K562 (cell line): ENCODE data around the gene MAN2A1. TPM values are rescaled to one million over a fixed set of nuclear protein-coding genes. Genes with fewer than 3 reads are reported as not detected.

Source experiments
- ATAC-seq: fragments of 200-7000 bp; cut with Tn5 transposase; 3 replicates; pipeline ENCODE4 v1.9.1; 2020; ENCODE audit warnings: moderate library complexity
- BruUV-seq: library from RNA; stranded (reverse); fragments of 400-500 nt; replicated peaks from 2 replicates; lab custom pipeline; 2021; lab: Mats Ljungman, UMichigan
- CTCF ChIA-PET: fragments of 300-600 bp; formaldehyde crosslinking; extraction: SDS; loops from one replicate; lab custom pipeline; 2021; ENCODE audit warnings: low intra/inter-chr PET ratio; lab: Yijun Ruan, JAX
- POLR2A ChIA-PET: fragments of 300-600, 350-650 bp; sonication (Branson Sonifier 250); formaldehyde crosslinking; extraction: SDS; loops from one replicate; lab custom pipeline; 2021; ENCODE audit warnings: antibody characterized with exemption, inconsistent platforms; lab: Yijun Ruan, JAX
- DNase-seq, 4 experiments: peaks; one replicate each; pipeline versions ENCODE4 v3.0.0 to v3.0.0-alpha.2; 2011 to 2018; ENCODE audit warnings: low spot score in 3 of 4, mixed read lengths in 3 of 4; ENCODE audit errors: extremely low read depth in 1 of 4
- FAIRE-seq: peaks from 2 replicates; lab custom pipeline; 2011; peaks lifted over from hg19 to GRCh38; lab: Jason Lieb, UNC
- H2AFZ ChIP-seq: 2 replicates; pipeline ENCODE4 v1.6.0; 2011; ENCODE audit warnings: low read depth, low read length, control low read depth, inconsistent platforms
- H3K27ac ChIP-seq: fragments of 200-600 bp; 3 replicates; pipeline ENCODE4 v1.8.0; 2011; ENCODE audit warnings: low read depth, mild to moderate bottlenecking, control low read depth, inconsistent platforms, low read length, moderate library complexity, mixed read lengths; ENCODE audit errors: extremely low read depth
- H3K27me3 ChIP-seq, 2 experiments: fragments of 300-600 bp in 1 of 2; 2 replicates in 1 of 2; 3 replicates in 1 of 2; pipeline versions ENCODE4 v1.6.0 to v1.8.0; 2011; ENCODE audit warnings: inconsistent platforms in 2 of 2, low read length in 2 of 2, mild to moderate bottlenecking in 1 of 2, mixed read lengths in 1 of 2, moderate library complexity in 1 of 2; ENCODE audit not compliant: control insufficient read depth in 2 of 2, insufficient read depth in 2 of 2
- H3K36me3 ChIP-seq: fragments of 300-600 bp; 3 replicates; pipeline ENCODE4 v1.8.0; 2011; ENCODE audit warnings: mild to moderate bottlenecking, low read length, inconsistent platforms; ENCODE audit not compliant: control insufficient read depth, insufficient read depth
- H3K4me1 ChIP-seq, 2 experiments: fragments of 200-600 bp in 1 of 2; replicated peaks in 1 of 2; 2 replicates in 1 of 2; 3 replicates in 1 of 2; pipeline versions ENCODE4 v1.5.1 to v1.8.0; 2011; ENCODE audit warnings: inconsistent platforms in 2 of 2, low read length in 2 of 2, mild to moderate bottlenecking in 1 of 2, mixed read lengths in 1 of 2, moderate library complexity in 1 of 2; ENCODE audit not compliant: control insufficient read depth in 2 of 2, insufficient read depth in 2 of 2
- H3K4me2 ChIP-seq: 2 replicates; pipeline ENCODE4 v1.6.1; 2011; ENCODE audit warnings: low read length, control low read depth, inconsistent platforms, mixed read lengths; ENCODE audit not compliant: insufficient read depth
- H3K4me3 ChIP-seq: fragments of 200-600 bp; sonication (generic), shearing (Covaris generic); 2 replicates; pipeline ENCODE4 v1.5.1; 2016; ENCODE audit warnings: control low read depth, inconsistent platforms
- H3K79me2 ChIP-seq: fragments of 200-600 bp; 3 replicates; pipeline ENCODE4 v1.8.0; 2011; ENCODE audit warnings: low read length, inconsistent platforms; ENCODE audit not compliant: control insufficient read depth, insufficient read depth
- H3K9ac ChIP-seq, 2 experiments: 2 replicates each; pipeline versions ENCODE4 v1.6.0 to v1.6.1; 2011; ENCODE audit warnings: low read depth in 2 of 2, low read length in 2 of 2, control low read depth in 1 of 2, inconsistent platforms in 1 of 2, mild to moderate bottlenecking in 1 of 2, mixed read lengths in 1 of 2; ENCODE audit not compliant: insufficient read depth in 1 of 2
- H3K9me1 ChIP-seq: one replicate; pipeline ENCODE4 v1.6.0; 2011; ENCODE audit warnings: inconsistent platforms, mild to moderate bottlenecking, low read length, moderate library complexity; ENCODE audit not compliant: control insufficient read depth, insufficient read depth
- H3K9me3 ChIP-seq: replicated peaks from 2 replicates; pipeline ENCODE4 v1.5.1; 2011; ENCODE audit warnings: low read depth, low read length, inconsistent platforms; ENCODE audit not compliant: control insufficient read depth, insufficient read depth
- H4K20me1 ChIP-seq: replicated peaks from 2 replicates; pipeline ENCODE4 v1.6.1; 2011; ENCODE audit warnings: low read length, inconsistent platforms, mixed read lengths; ENCODE audit not compliant: control insufficient read depth, insufficient read depth
- ATF6 ChIP-seq: sonication (generic); formaldehyde crosslinking; IDR thresholded peaks from 2 replicates; pipeline ENCODE4 v1.4.0; 2020; ENCODE audit warnings: mild to moderate bottlenecking, missing genetic modification reagents
- SMC3 ChIP-seq: conservative IDR thresholded peaks from 2 replicates; pipeline ENCODE4 v1.6.1; 2011; ENCODE audit warnings: low read depth, low read length, improper control_type of control experiment; ENCODE audit not compliant: insufficient read depth
- SRSF1 ChIP-seq: fragments of 200-400 bp; formaldehyde crosslinking; IDR thresholded peaks from 2 replicates; pipeline ENCODE4 v1.6.1; 2017; ENCODE audit warnings: mild to moderate bottlenecking, low read depth, low read length, moderate library complexity
- TAF1 ChIP-seq: IDR thresholded peaks from 2 replicates; pipeline ENCODE4 v1.6.1; 2011; ENCODE audit warnings: mild to moderate bottlenecking, low read length, moderate library complexity; ENCODE audit not compliant: insufficient read depth, control insufficient read depth, severe bottlenecking; ENCODE audit errors: extremely low read depth
- TRIM28 ChIP-seq: fragments of 450-650 bp; IDR thresholded peaks from 2 replicates; pipeline ENCODE4 v1.6.1; 2017
- WGBS: fragments of 100-300 bp; shearing (Covaris generic); methylation state at CpG from one replicate; pipeline ENCODE4 v1.1.6; 2016; ENCODE audit warnings: low coverage, mixed read lengths; ENCODE audit not compliant: insufficient coverage; ENCODE audit errors: missing lambda C conversion rate; 5-methylcytosine and 5-hydroxymethylcytosine counted together
- in situ Hi-C: fragments of 300-500 bp; cut with MboI; formaldehyde crosslinking; loops from 4 replicates; pipeline ENCODE4 v1.15.0; 2018; ENCODE audit warnings: inconsistent platforms, mixed read lengths
- intact Hi-C: fragments of 100-400 bp; cut with micrococcal nuclease; formaldehyde crosslinking; loops from 2 replicates; pipeline ENCODE4 v1.14.2; 2022
- polyA plus RNA-seq, 8 experiments: library from polyadenylated mRNA; depleted of rRNA in 4 of 8; stranded (reverse) in 5 of 8; unstranded in 3 of 8; fragments of >200 nt; fragmentation: Nextera tagmentation in 2 of 8; fragmentation: Illumina TruSeq in 1 of 8; extraction: Ambion mirVana in 2 of 8; extraction: Trizol in 1 of 8; gene quantifications; 2 replicates each; pipeline versions ENCODE4 v1.2.1 to v1.2.3, GENCODE V29; 2011 to 2014; ENCODE audit warnings: inconsistent platforms in 1 of 8, missing spikeins in 1 of 8
- total RNA-seq, 7 experiments: library from RNA; depleted of rRNA in 6 of 7; stranded (reverse); fragments of >200 nt in 6 of 7; fragmentation: Illumina TruSeq in 2 of 7; extraction: Trizol in 2 of 7; gene quantifications; 2 replicates each; pipeline versions ENCODE4 v1.2.1 to v1.2.3, GENCODE V29; 2011 to 2021; ENCODE audit warnings: low replicate concordance in 1 of 7
- TF ChIP-seq, protein P1 (sequence below): fragments of 250-450 bp; sonication (Bioruptor Pico); IDR thresholded peaks from 2 replicates; pipeline ENCODE4 v1.4.0; 2020; ENCODE audit warnings: mild to moderate bottlenecking, moderate library complexity, borderline replicate concordance
- TF ChIP-seq, protein P2 (sequence below): sonication (generic); formaldehyde crosslinking; IDR thresholded peaks from 2 replicates; pipeline ENCODE4 v1.8.0; 2023; ENCODE audit warnings: missing genetic modification reagents, mild to moderate bottlenecking, borderline replicate concordance
- TF ChIP-seq, protein P3 (sequence below): sonication (generic); formaldehyde crosslinking; IDR thresholded peaks from 2 replicates; pipeline ENCODE4 v1.8.0; 2022; ENCODE audit warnings: missing genetic modification reagents, mild to moderate bottlenecking, borderline replicate concordance

Gene MAN2A1
- total and polyA plus RNA-seq, 9 of the 15 experiments (the other 6 are each of a cell fraction or from before 2014, with no cell fraction given): 5.2 to 32.0 (median 19.8) TPM

GRCh38 chr5:109740966-109741365, 51.2 kb downstream of the MAN2A1 start:
- ATAC-seq: no peak
- in situ Hi-C loops: no loop called here
- no TSS peak for BruUV-seq
- no peak for TF ChIP-seq SRSF1
- TF ChIP-seq ATF6 (CRISPR knock-in tag): no peak
- no peak for TF ChIP-seq SMC3
- TF ChIP-seq, protein P1, sequence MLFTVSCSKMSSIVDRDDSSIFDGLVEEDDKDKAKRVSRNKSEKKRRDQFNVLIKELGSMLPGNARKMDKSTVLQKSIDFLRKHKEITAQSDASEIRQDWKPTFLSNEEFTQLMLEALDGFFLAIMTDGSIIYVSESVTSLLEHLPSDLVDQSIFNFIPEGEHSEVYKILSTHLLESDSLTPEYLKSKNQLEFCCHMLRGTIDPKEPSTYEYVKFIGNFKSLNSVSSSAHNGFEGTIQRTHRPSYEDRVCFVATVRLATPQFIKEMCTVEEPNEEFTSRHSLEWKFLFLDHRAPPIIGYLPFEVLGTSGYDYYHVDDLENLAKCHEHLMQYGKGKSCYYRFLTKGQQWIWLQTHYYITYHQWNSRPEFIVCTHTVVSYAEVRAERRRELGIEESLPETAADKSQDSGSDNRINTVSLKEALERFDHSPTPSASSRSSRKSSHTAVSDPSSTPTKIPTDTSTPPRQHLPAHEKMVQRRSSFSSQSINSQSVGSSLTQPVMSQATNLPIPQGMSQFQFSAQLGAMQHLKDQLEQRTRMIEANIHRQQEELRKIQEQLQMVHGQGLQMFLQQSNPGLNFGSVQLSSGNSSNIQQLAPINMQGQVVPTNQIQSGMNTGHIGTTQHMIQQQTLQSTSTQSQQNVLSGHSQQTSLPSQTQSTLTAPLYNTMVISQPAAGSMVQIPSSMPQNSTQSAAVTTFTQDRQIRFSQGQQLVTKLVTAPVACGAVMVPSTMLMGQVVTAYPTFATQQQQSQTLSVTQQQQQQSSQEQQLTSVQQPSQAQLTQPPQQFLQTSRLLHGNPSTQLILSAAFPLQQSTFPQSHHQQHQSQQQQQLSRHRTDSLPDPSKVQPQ (CRISPR knock-in tag): no peak
- TF ChIP-seq TRIM28: no peak
- TF ChIP-seq, protein P2, sequence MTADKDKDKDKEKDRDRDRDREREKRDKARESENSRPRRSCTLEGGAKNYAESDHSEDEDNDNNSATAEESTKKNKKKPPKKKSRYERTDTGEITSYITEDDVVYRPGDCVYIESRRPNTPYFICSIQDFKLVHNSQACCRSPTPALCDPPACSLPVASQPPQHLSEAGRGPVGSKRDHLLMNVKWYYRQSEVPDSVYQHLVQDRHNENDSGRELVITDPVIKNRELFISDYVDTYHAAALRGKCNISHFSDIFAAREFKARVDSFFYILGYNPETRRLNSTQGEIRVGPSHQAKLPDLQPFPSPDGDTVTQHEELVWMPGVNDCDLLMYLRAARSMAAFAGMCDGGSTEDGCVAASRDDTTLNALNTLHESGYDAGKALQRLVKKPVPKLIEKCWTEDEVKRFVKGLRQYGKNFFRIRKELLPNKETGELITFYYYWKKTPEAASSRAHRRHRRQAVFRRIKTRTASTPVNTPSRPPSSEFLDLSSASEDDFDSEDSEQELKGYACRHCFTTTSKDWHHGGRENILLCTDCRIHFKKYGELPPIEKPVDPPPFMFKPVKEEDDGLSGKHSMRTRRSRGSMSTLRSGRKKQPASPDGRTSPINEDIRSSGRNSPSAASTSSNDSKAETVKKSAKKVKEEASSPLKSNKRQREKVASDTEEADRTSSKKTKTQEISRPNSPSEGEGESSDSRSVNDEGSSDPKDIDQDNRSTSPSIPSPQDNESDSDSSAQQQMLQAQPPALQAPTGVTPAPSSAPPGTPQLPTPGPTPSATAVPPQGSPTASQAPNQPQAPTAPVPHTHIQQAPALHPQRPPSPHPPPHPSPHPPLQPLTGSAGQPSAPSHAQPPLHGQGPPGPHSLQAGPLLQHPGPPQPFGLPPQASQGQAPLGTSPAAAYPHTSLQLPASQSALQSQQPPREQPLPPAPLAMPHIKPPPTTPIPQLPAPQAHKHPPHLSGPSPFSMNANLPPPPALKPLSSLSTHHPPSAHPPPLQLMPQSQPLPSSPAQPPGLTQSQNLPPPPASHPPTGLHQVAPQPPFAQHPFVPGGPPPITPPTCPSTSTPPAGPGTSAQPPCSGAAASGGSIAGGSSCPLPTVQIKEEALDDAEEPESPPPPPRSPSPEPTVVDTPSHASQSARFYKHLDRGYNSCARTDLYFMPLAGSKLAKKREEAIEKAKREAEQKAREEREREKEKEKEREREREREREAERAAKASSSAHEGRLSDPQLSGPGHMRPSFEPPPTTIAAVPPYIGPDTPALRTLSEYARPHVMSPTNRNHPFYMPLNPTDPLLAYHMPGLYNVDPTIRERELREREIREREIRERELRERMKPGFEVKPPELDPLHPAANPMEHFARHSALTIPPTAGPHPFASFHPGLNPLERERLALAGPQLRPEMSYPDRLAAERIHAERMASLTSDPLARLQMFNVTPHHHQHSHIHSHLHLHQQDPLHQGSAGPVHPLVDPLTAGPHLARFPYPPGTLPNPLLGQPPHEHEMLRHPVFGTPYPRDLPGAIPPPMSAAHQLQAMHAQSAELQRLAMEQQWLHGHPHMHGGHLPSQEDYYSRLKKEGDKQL (CRISPR knock-in tag): no peak
- no peak for TF ChIP-seq TAF1
- TF ChIP-seq, protein P3, sequence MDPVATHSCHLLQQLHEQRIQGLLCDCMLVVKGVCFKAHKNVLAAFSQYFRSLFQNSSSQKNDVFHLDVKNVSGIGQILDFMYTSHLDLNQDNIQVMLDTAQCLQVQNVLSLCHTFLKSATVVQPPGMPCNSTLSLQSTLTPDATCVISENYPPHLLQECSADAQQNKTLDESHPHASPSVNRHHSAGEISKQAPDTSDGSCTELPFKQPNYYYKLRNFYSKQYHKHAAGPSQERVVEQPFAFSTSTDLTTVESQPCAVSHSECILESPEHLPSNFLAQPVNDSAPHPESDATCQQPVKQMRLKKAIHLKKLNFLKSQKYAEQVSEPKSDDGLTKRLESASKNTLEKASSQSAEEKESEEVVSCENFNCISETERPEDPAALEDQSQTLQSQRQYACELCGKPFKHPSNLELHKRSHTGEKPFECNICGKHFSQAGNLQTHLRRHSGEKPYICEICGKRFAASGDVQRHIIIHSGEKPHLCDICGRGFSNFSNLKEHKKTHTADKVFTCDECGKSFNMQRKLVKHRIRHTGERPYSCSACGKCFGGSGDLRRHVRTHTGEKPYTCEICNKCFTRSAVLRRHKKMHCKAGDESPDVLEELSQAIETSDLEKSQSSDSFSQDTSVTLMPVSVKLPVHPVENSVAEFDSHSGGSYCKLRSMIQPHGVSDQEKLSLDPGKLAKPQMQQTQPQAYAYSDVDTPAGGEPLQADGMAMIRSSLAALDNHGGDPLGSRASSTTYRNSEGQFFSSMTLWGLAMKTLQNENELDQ (CRISPR knock-in tag): no peak

More at GRCh38 chr5:109740966-109741365, 51.2 kb downstream of the MAN2A1 start:
- 78% methylated on average over 1 of the region's 1 CpG for WGBS
- DNase-seq: no peak
- no peaks in the 10 kb centered on the region for H3K9me1 ChIP-seq
- no peak overlapping the region for H3K27ac ChIP-seq
- H2AFZ ChIP-seq: no peak overlapping the region
- H3K4me3 ChIP-seq: no peak overlapping the region
- no peaks in the 10 kb centered on the region for H3K27me3 ChIP-seq
- intact Hi-C loops: no loop called here
- no peaks in the 10 kb centered on the region for H3K36me3 ChIP-seq
- H3K79me2 ChIP-seq: peaks cover 19% of the 10 kb centered on the region; the same call in 2 of the 3 replicates
- POLR2A ChIA-PET: interaction anchor here (0.9 to 1.8 kb wide), 5 partner anchors 11 to 57 kb away, joined by 3 to 6 read pairs (median 4); no protein-coding TSS in a partner anchor
- CTCF ChIA-PET: no interaction called here
- H4K20me1 ChIP-seq: no peaks in the 10 kb centered on the region
- no peaks in the 10 kb centered on the region for H3K9me3 ChIP-seq
- H3K9ac ChIP-seq: no peak overlapping the region
- no peak for FAIRE-seq
- H3K4me2 ChIP-seq: no peak overlapping the region
- H3K4me1 ChIP-seq: peaks cover 7 to 18% of the 10 kb centered on the region in 2 experiments
